ENCODE results near the gene SRGAP2C. TPM values are rescaled to one million over a fixed set of nuclear protein-coding genes. Genes with fewer than 3 reads are reported as not detected.
"Not testable (repeated sequence)": the region's sequence is repeated elsewhere in the genome, so short reads cannot be mapped to it uniquely, and the experiment has no call there.

Gene SRGAP2C
- total RNA-seq, 1 experiment from 2014 or later: 9.2 TPM

DNA sequence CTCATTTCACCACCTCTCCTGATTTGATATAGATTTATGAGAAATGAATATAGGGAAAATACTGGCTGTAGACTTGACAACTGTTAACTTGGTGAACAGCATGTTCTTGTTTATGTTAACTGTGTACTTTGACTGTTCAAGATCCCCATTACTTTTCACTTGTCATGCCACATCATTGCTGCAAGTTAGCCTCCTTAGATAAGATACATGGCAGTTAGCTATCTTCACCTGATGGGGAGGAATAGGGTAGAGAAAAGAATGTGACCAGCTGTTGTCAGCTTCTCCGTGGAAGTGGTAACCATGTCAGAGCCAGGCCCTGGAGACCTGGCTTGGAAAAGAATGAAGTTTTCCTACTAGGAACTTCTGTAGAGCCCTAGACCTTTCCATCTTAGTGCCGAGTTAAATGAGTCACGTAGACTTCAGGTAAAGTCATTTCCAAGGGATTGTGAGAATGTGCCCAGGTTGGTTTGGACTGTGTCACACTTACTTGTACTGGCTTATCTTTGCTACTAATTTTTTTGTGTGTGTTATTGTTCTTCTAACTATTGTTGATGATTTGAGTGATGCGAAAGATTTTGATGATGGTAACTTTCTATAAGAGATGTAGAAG, 41.6 kb downstream of the SRGAP2C start:
- not testable (repeated sequence) for DNase-seq (ENCODE audit: low read depth)

DNA sequence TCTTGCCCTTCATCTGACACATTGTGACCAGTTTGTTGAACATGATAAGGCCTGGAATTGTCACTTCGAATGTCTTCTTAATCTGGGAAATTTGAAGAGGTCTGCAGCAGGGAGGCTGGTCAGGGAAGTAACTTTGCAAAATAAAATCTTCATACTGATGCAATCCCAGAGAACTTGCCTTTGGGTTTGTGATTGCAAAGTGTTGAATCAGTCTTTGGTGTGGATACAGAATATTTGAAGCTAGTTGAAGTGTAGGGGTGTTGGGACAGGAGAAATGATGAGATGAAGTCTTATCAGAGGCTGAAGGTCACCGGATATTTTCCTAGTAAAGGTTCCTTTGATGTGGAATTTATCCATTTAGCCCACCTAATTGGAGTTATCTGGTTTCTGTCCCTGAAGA, 42.1 kb downstream of the SRGAP2C start:
- DNase-seq (ENCODE audit: low read depth): not testable (repeated sequence)

DNA sequence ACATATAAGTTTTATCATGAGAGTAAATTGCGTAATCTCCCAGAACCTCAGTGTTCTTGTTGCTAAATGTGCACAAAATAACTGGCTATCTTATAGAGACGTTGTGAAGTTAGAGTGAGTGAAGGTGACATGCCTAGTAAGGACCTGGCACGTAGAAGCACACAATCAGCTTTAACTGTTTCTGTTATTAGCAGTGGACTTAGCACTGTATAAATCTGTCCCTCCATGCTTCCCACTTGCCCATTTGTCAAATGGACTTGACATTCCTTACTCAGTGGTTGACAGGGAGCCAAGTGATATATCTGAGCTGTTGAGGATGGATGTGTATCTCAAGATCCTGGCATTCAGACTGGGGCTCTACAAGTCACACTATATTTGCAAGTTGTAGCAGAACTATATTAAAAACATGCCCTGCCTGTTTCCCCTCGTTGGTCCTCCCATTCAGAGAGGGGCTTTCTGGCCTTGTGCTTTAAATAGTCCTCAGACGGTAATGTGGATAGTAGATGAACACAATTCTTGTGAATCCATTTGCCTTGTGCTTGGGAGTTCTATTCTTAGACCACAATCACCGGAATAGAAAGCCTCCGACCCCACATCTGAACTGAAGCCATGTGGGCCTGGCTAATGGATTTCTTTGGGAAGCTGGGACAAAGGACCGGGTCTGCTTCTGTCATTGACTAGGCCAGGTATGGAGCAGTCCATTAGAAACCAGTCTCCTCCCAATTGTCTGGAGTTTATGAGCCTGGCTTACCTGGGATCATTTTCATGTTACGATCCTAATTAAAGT, 43.0 kb downstream of the SRGAP2C start:
- not testable (repeated sequence) for DNase-seq (ENCODE audit: low read depth)

DNA sequence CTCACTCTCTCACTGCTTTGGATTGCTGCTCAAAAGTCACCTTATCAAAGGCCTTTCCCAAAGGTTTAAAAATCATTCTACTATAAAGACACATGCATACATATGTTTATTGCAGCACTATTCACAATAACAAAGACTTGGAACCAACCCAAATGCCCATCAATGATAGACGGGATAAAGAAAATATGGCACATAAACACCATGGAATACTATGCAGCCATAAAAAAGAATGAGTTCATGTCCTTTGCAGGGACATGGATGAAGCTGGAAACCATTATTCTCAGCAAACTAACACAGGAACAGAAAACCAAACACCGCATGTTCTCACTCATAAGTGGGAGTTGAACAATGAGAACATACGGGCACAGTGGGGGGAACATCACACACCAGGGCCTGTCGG, 45.9 kb downstream of the SRGAP2C start:
- DNase-seq (ENCODE audit: low read depth): not testable (repeated sequence)

DNA sequence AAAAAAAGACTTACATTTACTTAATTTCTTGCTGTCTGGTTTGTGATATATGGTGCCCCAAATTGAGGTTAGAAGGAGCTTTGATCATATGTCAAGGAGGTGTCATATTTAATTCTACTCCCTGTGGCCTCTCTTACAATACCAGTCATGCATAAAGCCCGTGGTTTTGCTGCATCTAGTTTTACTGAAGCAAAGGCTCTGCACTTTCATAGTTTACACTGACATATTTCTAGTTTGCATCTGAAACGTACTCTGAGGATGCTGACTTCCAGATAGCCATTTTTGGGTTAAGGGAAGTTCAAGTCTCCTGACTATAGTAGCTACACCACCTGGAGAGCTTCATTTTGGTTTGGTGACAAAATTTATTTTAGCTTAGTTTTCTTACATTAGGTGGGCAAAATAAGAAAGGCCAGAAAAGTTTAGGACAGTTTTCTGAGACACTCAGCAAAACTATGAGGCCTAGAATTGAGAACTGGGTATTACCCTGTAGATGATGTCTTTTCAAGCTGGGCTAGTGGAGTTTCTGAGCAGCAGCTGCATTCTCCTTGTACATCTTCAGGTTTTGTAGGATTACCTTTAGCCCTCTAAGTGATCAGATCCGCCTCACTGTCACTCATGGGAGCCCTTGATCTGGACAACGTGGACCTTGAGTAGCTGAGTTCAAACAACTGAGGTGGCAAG, 47.8 kb downstream of the SRGAP2C start:
- DNase-seq (ENCODE audit: low read depth): not testable (repeated sequence)

DNA sequence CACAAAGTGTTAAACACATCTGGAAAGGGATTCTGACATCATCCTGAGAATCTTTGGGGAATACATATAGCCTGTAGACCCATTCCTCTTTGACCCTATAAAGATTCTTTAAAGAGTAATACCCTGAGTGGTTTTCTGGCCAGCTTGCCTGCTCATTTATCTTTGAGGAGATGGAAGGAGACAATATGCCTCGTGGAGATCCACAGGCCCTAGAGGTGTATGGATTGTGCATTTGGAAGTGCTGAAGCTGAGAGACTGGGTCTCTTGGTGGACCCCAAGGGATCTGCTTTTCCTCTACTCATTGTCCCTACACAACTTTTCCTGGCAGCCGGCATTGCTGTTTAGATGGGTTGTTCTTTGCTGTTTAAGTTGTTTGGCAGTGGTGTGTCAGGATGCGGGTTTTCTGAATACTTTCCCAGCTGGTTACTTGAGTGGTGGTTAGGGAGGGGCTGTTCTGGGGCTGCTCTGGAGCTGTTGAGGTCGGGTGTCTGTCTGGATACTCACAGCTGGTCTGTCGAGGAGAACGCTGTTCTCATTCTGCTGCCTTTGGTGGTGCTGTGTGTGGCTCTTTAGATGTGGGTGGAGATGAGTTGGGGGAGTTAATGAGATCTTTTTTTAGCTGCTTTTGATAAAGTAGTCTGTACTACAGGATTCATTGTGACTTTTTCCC, 49.5 kb downstream of the SRGAP2C start:
- DNase-seq (ENCODE audit: low read depth): not testable (repeated sequence)

DNA sequence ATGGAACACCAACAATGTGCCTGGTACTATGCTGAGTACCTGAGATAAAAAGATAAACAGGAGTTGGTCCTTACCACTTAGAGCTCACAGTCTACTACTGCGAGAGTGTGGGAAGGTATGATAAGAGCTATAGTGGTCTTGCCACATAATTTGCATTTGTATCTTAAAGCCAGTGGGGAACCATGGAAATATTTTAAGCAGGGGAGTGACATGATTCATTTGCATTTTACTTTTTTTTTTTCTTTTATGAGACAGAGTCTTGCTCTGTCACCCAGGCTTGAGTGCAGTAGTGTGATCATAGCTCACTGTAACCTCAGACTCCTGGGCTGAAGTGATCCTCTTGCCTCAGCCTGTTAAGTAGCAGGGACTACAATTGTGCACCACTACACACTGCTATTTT, 53.6 kb downstream of the SRGAP2C start:
- DNase-seq (ENCODE audit: low read depth): not testable (repeated sequence)

DNA sequence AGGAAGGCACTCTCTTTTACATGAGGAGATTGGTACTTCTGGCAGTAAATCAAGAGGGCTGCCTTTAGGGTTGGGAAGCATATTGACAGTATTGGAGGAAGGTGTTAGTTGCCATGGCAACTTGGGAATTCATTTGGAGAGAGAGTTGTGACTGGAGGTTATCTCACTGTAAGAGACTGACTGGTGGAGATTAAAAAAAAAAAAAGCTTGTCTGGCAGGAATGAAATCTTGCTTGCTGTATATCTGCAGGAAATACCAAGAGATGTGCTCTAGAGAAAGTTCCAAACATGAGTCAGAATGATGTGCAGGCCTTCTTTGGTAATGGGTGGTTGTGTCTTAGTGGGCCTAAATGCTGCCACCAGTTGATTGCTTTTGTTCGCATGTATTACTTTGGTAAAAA, 59.1 kb downstream of the SRGAP2C start:
- not testable (repeated sequence) for DNase-seq (ENCODE audit: low read depth)

DNA sequence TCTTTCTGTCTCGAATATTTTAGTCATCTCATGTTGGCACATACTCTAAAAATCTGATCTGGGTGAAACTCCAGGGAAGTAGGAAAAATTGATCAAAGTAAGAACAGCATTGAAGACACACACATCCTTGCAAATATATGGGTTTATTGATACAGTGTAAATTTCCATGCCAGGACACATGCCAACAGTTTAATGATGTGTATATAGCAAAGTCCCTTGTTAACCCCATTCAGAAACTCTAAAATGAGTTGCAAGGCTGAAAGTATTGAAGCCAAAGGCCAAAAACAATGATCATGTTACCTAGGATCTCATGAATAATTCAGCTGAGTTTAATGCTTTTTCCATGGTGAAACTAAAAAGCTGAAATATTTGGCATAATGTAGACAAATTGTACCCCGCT, 61.6 kb downstream of the SRGAP2C start:
- not testable (repeated sequence) for DNase-seq (ENCODE audit: low read depth)

DNA sequence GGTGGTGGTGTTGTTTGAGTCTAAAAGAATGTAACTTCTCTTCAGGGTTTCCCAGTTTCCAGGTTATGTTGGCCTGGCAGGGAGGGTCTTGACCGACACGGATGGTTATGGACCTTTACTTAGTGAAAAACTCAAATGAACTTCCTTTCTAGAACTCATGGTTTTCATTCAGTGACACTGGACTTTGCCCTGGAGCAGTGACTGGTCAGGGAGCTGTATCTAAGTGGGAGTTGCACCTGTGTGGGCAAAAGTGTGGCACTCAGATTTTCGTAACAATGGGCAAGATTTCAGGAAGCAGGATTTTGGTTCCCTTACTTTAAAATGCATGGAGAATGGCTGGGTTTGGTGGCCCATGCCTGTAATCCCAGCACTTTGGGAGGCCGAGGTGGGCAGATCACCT, 67.9 kb downstream of the SRGAP2C start:
- DNase-seq (ENCODE audit: low read depth): not testable (repeated sequence)

DNA sequence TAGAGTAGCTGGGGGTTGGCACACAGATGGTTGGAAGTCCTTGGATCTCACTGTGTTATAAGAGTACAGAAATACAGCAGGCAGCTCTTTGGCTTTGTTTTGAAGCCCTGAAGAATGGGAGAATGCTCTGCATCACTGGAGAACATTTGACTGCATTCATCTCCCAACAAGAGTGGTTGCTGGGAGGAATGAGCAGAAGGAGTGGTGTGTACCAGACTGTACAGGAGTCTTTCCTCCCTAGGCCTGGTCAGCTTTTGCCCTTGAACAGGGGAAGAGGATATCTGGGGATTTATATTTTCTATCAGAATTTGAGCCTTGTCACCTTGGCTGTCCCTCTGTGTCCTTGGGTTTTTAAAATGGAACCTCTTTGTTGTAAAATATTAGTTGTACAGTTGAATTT, 69.8 kb downstream of the SRGAP2C start:
- DNase-seq (ENCODE audit: low read depth): not testable (repeated sequence)

DNA sequence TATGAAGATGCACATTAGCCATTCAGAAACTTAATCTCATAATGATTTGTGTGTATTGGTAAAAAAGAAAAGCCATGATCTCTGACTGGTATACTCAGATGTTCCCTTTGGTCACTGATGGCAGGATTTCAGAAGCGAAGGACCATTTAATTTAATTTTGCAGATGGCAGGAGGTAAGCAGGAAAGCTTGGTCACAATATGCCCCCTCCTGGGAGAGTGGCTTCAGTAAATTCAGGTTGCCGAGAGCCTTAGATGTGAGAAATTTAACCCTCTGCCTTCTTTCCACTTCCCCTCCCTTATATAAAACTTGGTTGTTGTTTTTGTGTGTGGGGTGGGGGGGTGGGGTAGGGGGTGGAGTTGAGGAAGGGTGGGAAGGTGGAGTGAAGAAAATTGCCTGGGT, 72.9 kb downstream of the SRGAP2C start:
- DNase-seq (ENCODE audit: low read depth): not testable (repeated sequence)

DNA sequence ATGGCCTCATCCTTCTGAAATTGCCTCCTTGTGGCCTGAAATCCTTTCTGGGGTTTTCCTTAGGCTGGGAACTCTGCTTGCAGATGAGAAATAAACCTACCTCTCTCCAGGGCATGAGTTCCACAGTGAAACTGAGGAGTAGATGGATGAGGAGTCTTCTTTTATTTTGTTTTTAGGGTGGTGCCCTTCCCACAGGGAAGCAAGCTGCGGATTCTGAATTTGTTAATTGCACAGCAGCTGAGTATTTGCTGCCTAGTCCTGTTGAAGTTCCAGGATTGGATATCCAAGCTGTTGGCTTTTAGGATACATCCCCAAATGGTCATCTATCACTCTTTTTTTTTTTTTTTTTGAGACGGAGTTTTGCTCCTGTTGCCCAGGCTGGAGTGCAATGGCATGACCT, 73.4 kb downstream of the SRGAP2C start:
- DNase-seq (ENCODE audit: low read depth): not testable (repeated sequence)

DNA sequence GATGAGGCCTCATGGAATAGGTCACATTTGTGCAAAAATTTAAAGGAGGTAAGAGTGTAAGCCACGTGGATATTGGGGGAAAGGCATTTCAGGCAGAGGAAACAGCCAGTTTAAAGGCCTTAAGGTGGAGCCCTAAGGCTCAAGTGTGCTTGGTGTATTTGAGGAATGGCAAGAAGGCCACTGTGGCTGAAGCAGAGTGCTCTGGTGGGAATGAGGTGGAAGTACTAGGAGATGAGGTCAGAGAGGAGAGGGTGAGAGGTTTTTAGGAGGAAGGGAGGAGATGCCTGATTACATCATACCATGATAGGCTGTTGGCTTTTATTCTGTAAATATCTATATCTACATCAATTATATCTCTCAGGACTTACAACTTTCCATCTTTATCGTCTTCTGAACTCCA, 75.4 kb downstream of the SRGAP2C start:
- DNase-seq (ENCODE audit: low read depth): not testable (repeated sequence)

DNA sequence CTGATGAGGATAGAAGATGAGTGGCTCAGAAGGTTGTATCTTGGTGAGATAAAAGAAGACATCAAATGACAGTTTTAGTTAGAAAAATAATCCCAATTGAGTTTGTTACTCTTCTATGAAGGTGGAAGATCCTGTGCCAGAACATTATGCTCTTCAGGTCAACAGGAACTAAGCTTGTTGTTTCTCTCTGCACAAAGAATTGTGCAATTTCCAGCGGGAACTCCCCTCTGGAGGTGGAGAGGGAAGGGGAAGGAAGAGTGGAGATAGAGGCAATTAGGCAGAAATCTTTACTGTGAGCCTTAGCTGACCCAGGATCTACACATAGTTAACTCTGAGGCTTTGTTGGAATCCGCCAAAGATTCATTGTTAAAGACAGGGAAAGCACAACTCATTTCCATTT, 77.4 kb downstream of the SRGAP2C start:
- not testable (repeated sequence) for DNase-seq (ENCODE audit: low read depth)

DNA sequence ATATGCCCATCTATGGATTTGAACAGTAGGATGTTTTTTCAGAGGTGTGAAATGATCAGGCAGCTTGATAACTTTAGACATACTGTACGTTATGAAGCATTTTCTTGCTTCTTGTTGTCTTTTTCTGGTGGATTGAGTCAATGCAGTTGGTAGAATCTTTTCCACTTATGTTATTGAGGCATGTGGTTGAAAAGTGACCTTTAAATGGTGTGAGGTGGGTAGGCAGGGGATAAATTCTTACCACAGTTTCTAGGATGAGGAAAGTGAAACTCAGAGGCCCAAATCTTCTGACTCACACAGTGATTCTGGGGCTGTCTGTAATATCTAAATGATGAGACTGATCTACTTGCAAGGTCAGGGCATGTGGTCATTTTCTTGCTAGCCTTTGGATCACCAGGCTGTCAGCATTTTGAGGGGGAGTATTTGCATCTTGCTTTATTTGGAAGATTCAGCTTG, 79.0 kb downstream of the SRGAP2C start:
- peak; percentile 72 for DNase-seq (ENCODE audit: low read depth)

DNA sequence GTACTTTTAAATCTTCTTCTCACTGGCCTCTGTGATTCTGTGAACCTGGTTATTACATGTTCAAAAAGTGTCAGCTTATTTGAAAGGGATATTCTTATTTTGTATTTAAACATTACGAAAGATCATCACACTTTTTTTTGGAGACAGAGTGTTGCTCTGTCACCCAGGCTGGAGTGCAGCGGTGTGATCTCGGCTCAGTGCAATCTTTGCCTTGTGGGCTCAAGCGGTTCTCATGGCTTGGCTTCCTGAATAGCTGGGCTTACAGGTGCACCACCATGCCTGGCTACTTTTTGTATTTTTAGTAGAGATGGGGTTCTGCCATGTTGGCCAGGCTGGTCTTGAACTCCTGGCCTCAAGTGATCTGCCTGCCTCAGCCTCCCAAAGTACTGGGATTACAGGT, 82.3 kb downstream of the SRGAP2C start:
- not testable (repeated sequence) for DNase-seq (ENCODE audit: low read depth)

DNA sequence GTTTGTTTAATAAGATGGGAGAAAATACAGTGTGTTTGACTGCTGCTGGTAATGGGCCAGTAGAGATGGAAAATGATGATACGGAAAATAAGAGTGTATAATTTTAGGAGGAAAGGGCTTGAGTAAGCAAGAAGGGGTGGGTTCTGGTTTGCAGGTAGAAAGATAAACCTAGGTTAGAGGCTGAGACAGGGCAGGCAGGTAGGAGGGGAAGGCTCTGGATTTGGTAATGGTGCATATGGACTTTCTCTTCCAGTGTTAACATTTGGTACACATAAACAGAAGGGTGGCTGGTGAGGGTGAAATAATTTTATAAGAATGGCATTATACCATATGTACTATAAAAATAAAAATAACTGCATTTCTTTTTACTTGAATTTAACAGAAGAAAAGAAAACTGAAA, 84.5 kb downstream of the SRGAP2C start:
- not testable (repeated sequence) for DNase-seq (ENCODE audit: low read depth)

DNA sequence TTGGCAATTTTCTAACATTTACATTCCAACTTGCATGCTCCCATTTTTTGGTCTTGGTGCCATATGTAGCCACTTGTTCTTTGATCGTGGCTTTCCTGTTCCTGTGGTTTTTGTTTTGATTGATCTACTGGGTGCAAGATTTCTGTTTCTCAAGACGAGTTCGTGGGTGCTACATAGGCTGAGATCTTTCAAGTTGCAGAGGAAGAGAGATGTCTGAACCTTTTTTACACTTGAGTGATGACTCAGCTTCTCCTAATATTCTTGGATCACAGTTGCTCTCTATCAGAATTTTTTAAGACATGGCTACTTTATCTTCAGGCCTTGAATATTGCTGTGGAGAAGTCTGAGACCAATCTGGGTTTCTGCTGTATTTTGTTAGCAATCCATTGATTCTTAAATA, 85.2 kb downstream of the SRGAP2C start:
- not testable (repeated sequence) for DNase-seq (ENCODE audit: low read depth)

DNA sequence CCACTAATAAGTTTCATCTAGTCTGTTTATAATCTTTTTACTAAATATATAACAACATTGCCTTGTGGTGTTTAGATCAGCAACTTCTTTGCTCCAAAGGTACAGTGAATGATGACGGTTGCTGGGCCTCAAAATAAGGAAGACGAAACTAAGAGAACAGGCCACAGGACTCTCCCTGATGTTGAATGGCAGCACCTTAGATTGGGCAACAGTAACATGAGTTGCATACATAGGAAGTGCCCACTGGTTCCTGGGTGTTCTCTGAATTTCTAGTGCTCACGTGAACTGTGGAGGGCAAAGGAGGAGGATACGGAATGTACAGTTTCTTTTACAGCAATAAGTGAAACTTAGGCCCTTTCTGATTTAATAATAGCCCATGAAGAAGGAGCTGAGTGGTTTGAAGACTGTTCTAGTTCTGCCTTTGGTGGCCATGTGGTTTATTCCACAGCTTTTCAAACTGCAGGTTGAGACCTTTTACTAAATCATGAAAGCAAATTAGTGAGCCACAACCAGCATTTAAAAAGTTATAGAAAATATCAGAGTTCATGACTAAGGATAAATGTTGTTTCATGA, 86.5 kb downstream of the SRGAP2C start:
- DNase-seq (ENCODE audit: low read depth): not testable (repeated sequence)

DNA sequence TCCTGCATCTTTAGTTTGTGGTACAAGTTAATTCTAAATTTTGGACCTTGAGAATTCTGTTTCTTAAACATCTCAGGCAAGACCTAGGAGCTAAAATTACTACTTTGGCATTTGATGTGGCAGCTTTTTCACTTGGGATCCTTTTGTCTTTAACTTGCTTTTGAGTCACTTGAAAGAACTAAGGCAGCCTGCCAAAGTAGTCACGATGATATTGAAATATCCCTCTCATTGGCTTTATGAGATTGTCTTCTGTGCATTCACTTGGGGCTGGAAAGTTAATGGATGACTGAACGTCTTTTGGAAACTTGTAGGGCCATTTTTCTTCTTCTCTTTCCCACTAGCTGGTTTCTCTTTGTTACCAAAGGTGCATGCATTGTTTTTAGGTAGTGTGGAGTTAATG, 90.7 kb downstream of the SRGAP2C start:
- not testable (repeated sequence) for DNase-seq (ENCODE audit: low read depth)
